ENCODE results near the gene VTI1A. TPM values are rescaled to one million over a fixed set of nuclear protein-coding genes. Genes with fewer than 3 reads are reported as not detected.

Gene VTI1A
- total and polyA plus RNA-seq, 4 donors, result 23.5 to 46.7 (median 34.3) TPM

GRCh38 chr10:112783351-112784021, 336.5 kb downstream of the VTI1A start:
- peaks cover 6% of the 10 kb centered on the region for H3K4me1 ChIP-seq (ENCODE audit: control insufficient read depth, insufficient read depth, low read length)
- H3K36me3 ChIP-seq (ENCODE audit: control insufficient read depth, insufficient read depth, low read length), result no peaks in the 10 kb centered on the region
- H3K9me3 ChIP-seq (ENCODE audit: control insufficient read depth, insufficient read depth, low read length), result no peaks in the 10 kb centered on the region
- H3K27ac ChIP-seq (ENCODE audit: low read depth, low read length), result no peak overlapping the region
- 44% methylated on average over 3 of the region's 14 CpGs for WGBS (ENCODE audit: insufficient coverage)
- DNase-seq (ENCODE audit: low read depth in 4 of 6, low spot score in 6 of 6), result peak in 1 of 6 donors; percentile 29
- H3K27me3 ChIP-seq (ENCODE audit: control insufficient read depth, insufficient read depth, low read length), result no peaks in the 10 kb centered on the region
- H3K4me3 ChIP-seq (ENCODE audit: low read depth, low read length), result no peak overlapping the region

DNA sequence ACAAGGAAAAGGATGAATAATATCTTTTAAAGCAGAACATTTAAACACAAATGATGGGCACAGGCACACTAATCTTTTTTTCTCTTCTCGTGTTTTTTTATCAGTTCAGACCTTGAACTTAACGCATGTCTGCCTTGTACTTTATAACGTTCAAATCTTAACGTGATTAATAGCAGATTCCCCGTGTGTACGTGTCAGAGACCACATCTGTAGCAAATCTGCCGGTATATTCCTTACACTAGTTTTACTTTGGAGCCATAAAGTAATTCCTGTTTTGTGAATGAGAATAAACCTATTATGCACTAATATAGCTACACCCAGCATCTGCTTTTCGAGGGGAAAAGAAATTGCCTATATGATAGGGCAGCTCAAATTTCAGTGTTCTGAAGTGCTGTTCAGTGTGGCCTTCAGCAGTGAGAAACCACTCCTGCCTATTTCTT, 337.0 kb downstream of the VTI1A start:
- Histone ChIP-seq H3K27ac (ENCODE audit: low read depth, low read length) (no peak overlapping the region), H3K36me3 (ENCODE audit: control insufficient read depth, insufficient read depth, low read length) (no peaks in the 10 kb centered on the region), H3K4me1 (ENCODE audit: control insufficient read depth, insufficient read depth, low read length) (peaks cover 6% of the 10 kb centered on the region), H3K27me3 (ENCODE audit: control insufficient read depth, insufficient read depth, low read length) (no peaks in the 10 kb centered on the region), H3K9me3 (ENCODE audit: control insufficient read depth, insufficient read depth, low read length) (peaks cover under 1% of the 10 kb centered on the region), H3K4me3 (ENCODE audit: low read depth, low read length) (no peak overlapping the region)
- peak in 1 of 6 donors; percentile 37 for DNase-seq (ENCODE audit: low read depth in 4 of 6, low spot score in 6 of 6)
- WGBS (ENCODE audit: insufficient coverage), result 57% methylated on average over 2 of the region's 8 CpGs

GRCh38 chr10:112785089-112785488, 338.1 kb downstream of the VTI1A start:
- no peak overlapping the region for H3K4me3 ChIP-seq (ENCODE audit: low read depth, low read length)
- H3K4me1 ChIP-seq (ENCODE audit: control insufficient read depth, insufficient read depth, low read length), result peaks cover 6% of the 10 kb centered on the region
- H3K27me3 ChIP-seq (ENCODE audit: control insufficient read depth, insufficient read depth, low read length), result no peaks in the 10 kb centered on the region
- no peak for DNase-seq (ENCODE audit: low read depth in 4 of 6, low spot score in 6 of 6)
- no peaks in the 10 kb centered on the region for H3K36me3 ChIP-seq (ENCODE audit: control insufficient read depth, insufficient read depth, low read length)
- no peak overlapping the region for H3K27ac ChIP-seq (ENCODE audit: low read depth, low read length)
- H3K9me3 ChIP-seq (ENCODE audit: control insufficient read depth, insufficient read depth, low read length), result peaks cover 3% of the 10 kb centered on the region

DNA sequence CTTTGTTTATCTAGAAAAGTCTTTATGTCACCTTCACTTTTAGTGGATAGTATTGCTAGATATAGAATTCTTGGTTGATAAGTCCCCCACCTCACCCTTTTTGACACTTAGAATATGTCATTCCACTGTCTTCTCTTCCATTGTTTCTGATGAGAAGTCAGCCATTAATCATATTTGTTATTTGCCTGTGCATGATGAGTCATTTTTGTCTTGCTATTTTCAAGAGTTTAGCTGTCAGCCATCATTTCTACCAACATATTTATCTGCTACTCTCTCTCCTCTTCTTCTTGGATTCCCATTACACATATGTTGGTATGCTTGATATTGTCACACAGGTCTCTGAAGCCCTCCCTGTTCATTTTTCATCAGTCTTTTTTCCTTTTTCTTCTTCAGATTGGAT, 342.2 kb downstream of the VTI1A start:
- no peak for DNase-seq (ENCODE audit: low read depth in 4 of 6, low spot score in 6 of 6)
- H3K36me3 ChIP-seq (ENCODE audit: control insufficient read depth, insufficient read depth, low read length), result no peaks in the 10 kb centered on the region
- H3K27ac ChIP-seq (ENCODE audit: low read depth, low read length), result no peak overlapping the region
- H3K27me3 ChIP-seq (ENCODE audit: control insufficient read depth, insufficient read depth, low read length), result no peaks in the 10 kb centered on the region
- no peak overlapping the region for H3K4me3 ChIP-seq (ENCODE audit: low read depth, low read length)
- H3K4me1 ChIP-seq (ENCODE audit: control insufficient read depth, insufficient read depth, low read length), result peaks cover 7% of the 10 kb centered on the region
- H3K9me3 ChIP-seq (ENCODE audit: control insufficient read depth, insufficient read depth, low read length), result peaks cover 3% of the 10 kb centered on the region

DNA sequence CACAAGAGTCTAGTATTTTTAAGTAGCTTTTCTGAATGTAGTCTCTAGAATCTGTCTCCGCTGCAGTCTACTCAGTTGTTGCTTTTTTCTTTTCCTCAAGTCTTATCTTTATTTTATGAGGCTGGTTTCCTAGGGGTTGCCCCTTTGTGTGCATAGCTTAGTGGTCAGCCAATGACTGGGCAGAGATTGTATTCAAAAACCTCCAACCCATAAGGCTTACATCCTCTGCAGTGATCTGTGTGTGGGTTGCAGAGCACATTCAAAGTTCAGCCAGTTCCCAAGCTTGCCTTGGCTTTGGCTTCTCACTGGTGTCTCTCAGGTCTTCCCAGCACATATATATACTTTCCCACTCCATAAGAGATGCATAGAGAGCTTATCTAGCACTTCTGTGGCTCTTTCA, 343.0 kb downstream of the VTI1A start:
- Histone ChIP-seq H3K27me3 (ENCODE audit: control insufficient read depth, insufficient read depth, low read length) (no peaks in the 10 kb centered on the region), H3K4me3 (ENCODE audit: low read depth, low read length) (no peak overlapping the region), H3K27ac (ENCODE audit: low read depth, low read length) (no peak overlapping the region), H3K9me3 (ENCODE audit: control insufficient read depth, insufficient read depth, low read length) (peaks cover 3% of the 10 kb centered on the region), H3K36me3 (ENCODE audit: control insufficient read depth, insufficient read depth, low read length) (no peaks in the 10 kb centered on the region), H3K4me1 (ENCODE audit: control insufficient read depth, insufficient read depth, low read length) (peaks cover 6% of the 10 kb centered on the region)
- no CpG with 5 or more reads among the region's 1 CpG for WGBS (ENCODE audit: insufficient coverage)
- DNase-seq (ENCODE audit: low read depth in 4 of 6, low spot score in 6 of 6), result no peak

- WGBS (ENCODE audit: insufficient coverage), result 95% methylated on average over 2 of the region's 4 CpGs
- Histone ChIP-seq H3K4me1 (ENCODE audit: control insufficient read depth, insufficient read depth, low read length) (peaks cover 4% of the 10 kb centered on the region), H3K27me3 (ENCODE audit: control insufficient read depth, insufficient read depth, low read length) (no peaks in the 10 kb centered on the region), H3K36me3 (ENCODE audit: control insufficient read depth, insufficient read depth, low read length) (no peaks in the 10 kb centered on the region), H3K9me3 (ENCODE audit: control insufficient read depth, insufficient read depth, low read length) (peaks cover 3% of the 10 kb centered on the region), H3K27ac (ENCODE audit: low read depth, low read length) (no peak overlapping the region), H3K4me3 (ENCODE audit: low read depth, low read length) (no peak overlapping the region)
- no peak for DNase-seq (ENCODE audit: low read depth in 4 of 6, low spot score in 6 of 6)
Measured at GRCh38 chr10:112790921-112791320, 343.9 kb downstream of the VTI1A start.

DNA sequence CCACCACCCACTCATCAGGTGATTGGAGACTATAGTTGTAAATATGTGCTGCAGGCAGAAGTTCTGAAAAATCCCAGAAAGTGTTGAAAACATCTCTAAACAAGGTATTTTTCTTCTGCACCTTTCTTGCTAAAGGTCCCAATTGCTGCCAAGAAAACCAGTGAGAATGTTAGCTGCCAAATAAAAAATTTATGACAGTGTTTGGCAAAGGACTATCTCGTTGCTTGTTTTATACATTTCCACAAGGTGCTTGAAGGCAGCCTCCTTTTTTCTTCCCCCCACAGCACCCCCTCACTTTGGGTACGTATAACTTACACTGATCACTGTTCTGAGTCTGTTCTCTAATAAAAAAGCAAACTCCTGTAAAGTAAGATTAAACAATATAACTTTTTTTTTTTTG, 344.4 kb downstream of the VTI1A start:
- no peak overlapping the region for H3K4me3 ChIP-seq (ENCODE audit: low read depth, low read length)
- H3K27me3 ChIP-seq (ENCODE audit: control insufficient read depth, insufficient read depth, low read length), result no peaks in the 10 kb centered on the region
- peaks cover 4% of the 10 kb centered on the region for H3K4me1 ChIP-seq (ENCODE audit: control insufficient read depth, insufficient read depth, low read length)
- WGBS (ENCODE audit: insufficient coverage), result no CpG with 5 or more reads among the region's 2 CpGs
- no peaks in the 10 kb centered on the region for H3K36me3 ChIP-seq (ENCODE audit: control insufficient read depth, insufficient read depth, low read length)
- no peak for DNase-seq (ENCODE audit: low read depth in 4 of 6, low spot score in 6 of 6)
- H3K27ac ChIP-seq (ENCODE audit: low read depth, low read length), result no peak overlapping the region
- H3K9me3 ChIP-seq (ENCODE audit: control insufficient read depth, insufficient read depth, low read length), result peaks cover 3% of the 10 kb centered on the region

DNA sequence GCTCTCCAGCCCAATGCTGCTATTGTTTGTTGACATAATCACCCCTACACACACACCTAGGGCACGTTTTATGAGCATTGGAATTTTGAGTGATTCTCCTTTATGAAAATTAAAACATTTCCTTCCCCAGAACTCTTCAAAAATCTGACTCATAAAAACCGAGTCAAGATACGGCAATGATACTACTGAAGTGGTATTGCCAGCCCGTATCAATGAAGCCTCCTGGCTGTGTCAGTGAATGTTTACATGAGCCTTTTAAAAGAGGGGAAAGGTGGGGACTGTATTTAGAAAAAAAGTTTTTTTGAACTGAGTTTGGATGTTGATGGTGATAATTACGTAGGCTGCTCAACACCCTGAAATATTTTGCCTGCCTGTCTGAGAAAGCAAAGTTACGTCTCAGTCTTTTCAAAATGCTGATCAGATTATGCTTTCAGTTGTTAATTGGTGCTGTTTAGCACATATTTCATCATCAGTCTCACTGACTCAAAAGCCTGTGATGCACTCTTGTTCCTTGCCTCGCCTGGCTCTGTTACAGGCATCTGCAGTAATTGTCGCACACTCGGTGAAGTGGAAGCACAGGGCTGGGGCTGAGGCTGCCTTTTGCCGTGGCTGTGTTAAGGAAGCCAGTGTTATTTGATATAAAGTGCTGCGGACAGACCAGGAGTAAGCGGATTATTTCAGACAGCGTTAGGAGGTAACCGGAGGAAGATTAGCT, 345.6 kb downstream of the VTI1A start:
- WGBS (ENCODE audit: insufficient coverage), result 66% methylated on average over 7 of the region's 14 CpGs
- H3K27me3 ChIP-seq (ENCODE audit: control insufficient read depth, insufficient read depth, low read length), result no peaks in the 10 kb centered on the region
- peak in 2 of 6 donors; percentile 80 to 82 for DNase-seq (ENCODE audit: low read depth in 4 of 6, low spot score in 6 of 6)
- peaks cover 8% of the 10 kb centered on the region for H3K4me1 ChIP-seq (ENCODE audit: control insufficient read depth, insufficient read depth, low read length)
- no peak overlapping the region for H3K27ac ChIP-seq (ENCODE audit: low read depth, low read length)
- no peaks in the 10 kb centered on the region for H3K36me3 ChIP-seq (ENCODE audit: control insufficient read depth, insufficient read depth, low read length)
- H3K9me3 ChIP-seq (ENCODE audit: control insufficient read depth, insufficient read depth, low read length), result peaks cover 3% of the 10 kb centered on the region
- no peak overlapping the region for H3K4me3 ChIP-seq (ENCODE audit: low read depth, low read length)

GRCh38 chr10:112793202-112793921, 346.3 kb downstream of the VTI1A start:
- H3K27ac ChIP-seq (ENCODE audit: low read depth, low read length), result no peak overlapping the region
- H3K36me3 ChIP-seq (ENCODE audit: control insufficient read depth, insufficient read depth, low read length), result no peaks in the 10 kb centered on the region
- 58% methylated on average over 5 of the region's 8 CpGs for WGBS (ENCODE audit: insufficient coverage)
- H3K4me1 ChIP-seq (ENCODE audit: control insufficient read depth, insufficient read depth, low read length), result peaks cover 11% of the 10 kb centered on the region
- peak in 1 of 6 donors; percentile 40 for DNase-seq (ENCODE audit: low read depth in 4 of 6, low spot score in 6 of 6)
- H3K9me3 ChIP-seq (ENCODE audit: control insufficient read depth, insufficient read depth, low read length), result peaks cover 3% of the 10 kb centered on the region
- H3K27me3 ChIP-seq (ENCODE audit: control insufficient read depth, insufficient read depth, low read length), result no peaks in the 10 kb centered on the region
- no peak overlapping the region for H3K4me3 ChIP-seq (ENCODE audit: low read depth, low read length)

Data from spinal cord (tissue), 10 donors.